Gastrocnemius medialis (tissue), 4 donors: ENCODE measurements around the gene DEFB131B. TPM values are rescaled to one million over a fixed set of nuclear protein-coding genes. Genes with fewer than 3 reads are reported as not detected.
A peak's percentile ranks its signal among the peaks of the same experiment; 100 is the strongest.

Experiments
- ATAC-seq, 2 donors: fragments of 150-250 bp; one replicate each; pipeline ENCODE4 v1.9.1; 2016
- DNase-seq, 2 donors: peaks; one replicate each; pipeline ENCODE4 v3.0.0-alpha.2; 2019
- H3K27ac ChIP-seq, 4 donors: fragments of 200-600 bp; sonication (generic); 1 replicate in 1 of 4; 2 replicates in 3 of 4; pipeline ENCODE4 v1.5.1; 2016 to 2018; ENCODE audit warnings: mild to moderate bottlenecking in 2 of 4, moderate library complexity in 1 of 4
- H3K27me3 ChIP-seq, 3 donors: fragments of 200-600 bp; sonication (generic) in 2 of 3; 1 replicate in 1 of 3; 2 replicates in 2 of 3; pipeline versions ENCODE4 v1.5.1 to v1.6.0; 2016 to 2019; ENCODE audit warnings: mild to moderate bottlenecking in 1 of 3, moderate library complexity in 1 of 3
- H3K36me3 ChIP-seq, 2 donors: fragments of 200-600 bp; sonication (generic) in 1 of 2; one replicate each; pipeline ENCODE4 v1.5.1; 2017 to 2018
- H3K4me1 ChIP-seq, 2 donors: fragments of 200-600 bp; sonication (generic) in 1 of 2; one replicate each; pipeline ENCODE4 v1.5.1; 2016 to 2017; ENCODE audit warnings: mild to moderate bottlenecking in 2 of 2
- H3K4me3 ChIP-seq, 4 donors: fragments of 200-600 bp; sonication (generic) in 3 of 4; 1 replicate in 1 of 4; 2 replicates in 3 of 4; pipeline ENCODE4 v1.5.1; 2016 to 2019; ENCODE audit warnings: mild to moderate bottlenecking in 2 of 4
- H3K9me3 ChIP-seq, 3 donors: fragments of 200-600 bp; sonication (generic) in 2 of 3; 1 replicate in 1 of 3; 2 replicates in 2 of 3; pipeline ENCODE4 v1.5.1; 2016 to 2019
- POLR2A ChIP-seq, 2 donors: fragments of 450-650 bp; IDR thresholded peaks; one replicate each; pipeline ENCODE4 v1.6.1; 2017; ENCODE audit warnings: antibody characterized with exemption in 2 of 2, mild to moderate bottlenecking in 2 of 2, moderate library complexity in 2 of 2
- in situ Hi-C, 4 donors: fragments of 200-750 bp; cut with MboI; loops; one replicate each; pipeline versions ENCODE4 v1.15.0 to v1.8.0; 2017; ENCODE audit warnings: low sequenced_read_pairs in 4 of 4
- intact Hi-C: fragments of 100-400 bp; cut with DNase I; formaldehyde crosslinking; loops from one replicate; pipeline ENCODE4 v1.15.1; 2023; ENCODE audit warnings: low total_unique reads
- total RNA-seq, 4 donors: library from RNA; depleted of rRNA; stranded (reverse); fragments of >200 nt; gene quantifications; one replicate each; pipeline versions ENCODE4 v1.1.0 to v1.2.3, GENCODE V29; 2016
- TF ChIP-seq, protein P1 (sequence below), 5 experiments: fragments of 450-650 bp in 3 of 5; fragments of 200-600 bp in 2 of 5; sonication (generic) in 2 of 5; IDR thresholded peaks in 4 of 5; conservative IDR thresholded peaks in 1 of 5; 1 replicate in 4 of 5; 2 replicates in 1 of 5; pipeline ENCODE4 v1.5.1; 2016 to 2019; ENCODE audit warnings: antibody characterized with exemption in 5 of 5, mild to moderate bottlenecking in 3 of 5, moderate library complexity in 3 of 5

The DEFB131B gene
- total RNA-seq, 4 donors from 2014 or later = not detected

DNA sequence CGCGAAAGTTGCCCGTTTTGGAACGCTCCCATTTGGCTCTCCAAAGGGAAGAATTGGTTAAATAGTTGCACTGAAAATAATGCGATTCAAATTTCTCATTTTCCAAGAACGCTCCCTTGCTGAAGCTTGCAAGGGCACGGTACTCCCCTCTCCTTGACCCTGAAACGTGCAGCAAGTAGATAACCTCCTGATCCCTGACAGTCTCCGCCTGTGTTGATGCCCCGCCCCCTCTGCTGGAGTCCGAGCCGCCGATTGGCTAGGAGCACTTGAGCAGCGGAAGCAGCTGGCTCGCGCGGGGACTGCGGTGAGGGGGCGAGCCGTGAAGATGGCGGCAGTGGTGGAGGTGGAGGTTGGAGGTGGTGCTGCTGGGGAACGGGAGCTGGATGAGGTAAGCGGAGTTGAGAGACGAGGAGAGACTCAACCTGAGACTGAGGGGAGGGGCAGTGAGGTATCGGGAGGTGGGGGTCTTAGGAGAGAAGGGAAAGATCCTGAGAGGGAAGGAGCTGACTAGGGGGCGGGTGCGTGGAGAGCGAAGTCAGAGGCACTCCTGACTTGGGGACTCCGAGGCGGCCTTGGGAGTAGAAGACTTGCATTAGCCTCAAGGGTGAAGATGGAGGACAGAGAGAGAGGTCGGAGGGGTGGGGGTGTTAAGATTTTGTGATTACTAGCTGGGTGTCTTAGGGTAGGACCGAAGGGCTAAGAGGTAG, 50.6 kb downstream of the DEFB131B start, which contains the start of gene RNF121:
Gene RNF121, plus strand, starts transcription at position 310 of the 707 bp plus-strand sequence. Its CDS starts 16 bp downstream, at position 326.
- intact Hi-C loops = loop anchor here (1.0 to 2.0 kb wide), 4 partner anchors 151 to 294 kb away; partner anchors contain the start of genes ANAPC15, LAMTOR1, LRRC51 and NUMA1

DNA sequence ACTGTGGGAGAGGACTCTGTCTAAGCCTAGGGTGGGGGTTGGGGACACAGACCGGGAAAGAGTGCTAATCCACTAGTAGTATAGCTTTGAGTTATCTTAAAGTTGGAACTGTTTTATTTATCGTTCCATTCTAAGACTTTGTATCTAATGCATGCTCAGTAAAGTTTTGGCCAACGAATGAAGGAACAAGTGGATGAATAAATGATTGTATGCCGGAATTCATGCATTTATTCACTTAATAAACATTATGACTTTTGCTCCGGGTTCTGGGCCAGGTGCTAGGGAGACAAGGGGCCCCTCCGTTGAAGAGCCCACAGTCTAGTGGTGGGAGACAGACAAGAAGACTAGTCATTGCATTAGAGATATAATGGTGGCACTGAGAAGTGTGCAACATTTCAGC, 51.2 kb downstream of the DEFB131B start:
- peaks cover 51 to 53% of the 10 kb centered on the region in 2 donors for H3K4me1 ChIP-seq
- ATAC-seq (no peak), DNase-seq (no peak)
- in situ Hi-C loops (no loop called here), intact Hi-C loops (loop anchor here (2.0 kb wide), 2 partner anchors 173 to 183 kb away; partner anchors contain the start of genes ANAPC15 and LAMTOR1)
- no peaks in the 10 kb centered on the region for H3K36me3 ChIP-seq
- H3K27me3 ChIP-seq = no peaks in the 10 kb centered on the region
- H3K9me3 ChIP-seq = no peaks in the 10 kb centered on the region
- peak overlapping the region; percentile 82 to 98 (median 90) for H3K4me3 ChIP-seq
- H3K27ac ChIP-seq = peak overlapping the region; percentile 84 to 93 (median 90)
- TF ChIP-seq, protein P1, sequence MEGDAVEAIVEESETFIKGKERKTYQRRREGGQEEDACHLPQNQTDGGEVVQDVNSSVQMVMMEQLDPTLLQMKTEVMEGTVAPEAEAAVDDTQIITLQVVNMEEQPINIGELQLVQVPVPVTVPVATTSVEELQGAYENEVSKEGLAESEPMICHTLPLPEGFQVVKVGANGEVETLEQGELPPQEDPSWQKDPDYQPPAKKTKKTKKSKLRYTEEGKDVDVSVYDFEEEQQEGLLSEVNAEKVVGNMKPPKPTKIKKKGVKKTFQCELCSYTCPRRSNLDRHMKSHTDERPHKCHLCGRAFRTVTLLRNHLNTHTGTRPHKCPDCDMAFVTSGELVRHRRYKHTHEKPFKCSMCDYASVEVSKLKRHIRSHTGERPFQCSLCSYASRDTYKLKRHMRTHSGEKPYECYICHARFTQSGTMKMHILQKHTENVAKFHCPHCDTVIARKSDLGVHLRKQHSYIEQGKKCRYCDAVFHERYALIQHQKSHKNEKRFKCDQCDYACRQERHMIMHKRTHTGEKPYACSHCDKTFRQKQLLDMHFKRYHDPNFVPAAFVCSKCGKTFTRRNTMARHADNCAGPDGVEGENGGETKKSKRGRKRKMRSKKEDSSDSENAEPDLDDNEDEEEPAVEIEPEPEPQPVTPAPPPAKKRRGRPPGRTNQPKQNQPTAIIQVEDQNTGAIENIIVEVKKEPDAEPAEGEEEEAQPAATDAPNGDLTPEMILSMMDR (IDR thresholded peaks at IDR 0.05 in 4 of 5, conservative IDR thresholded peaks at IDR 0.05 in 1 of 5) = no peak
- TF ChIP-seq POLR2A (IDR thresholded peaks at IDR 0.05) = no peak

More for the DNA sequence above, 50.6 kb downstream of the DEFB131B start, which contains the start of gene RNF121:
- H3K27me3 ChIP-seq = no peaks in the 10 kb centered on the region
- H3K4me3 ChIP-seq = peak within 1 kb of the TSS; percentile 82 to 98 (median 90)
- peaks cover 47 to 50% of the 10 kb centered on the region in 2 donors for H3K4me1 ChIP-seq
- no peaks in the 10 kb centered on the region for H3K36me3 ChIP-seq
- in situ Hi-C loops = no loop called here
- no peaks in the 10 kb centered on the region for H3K9me3 ChIP-seq
- TF ChIP-seq, protein P1 (IDR thresholded peaks at IDR 0.05 in 4 of 5, conservative IDR thresholded peaks at IDR 0.05 in 1 of 5) = no peak
- peak; percentile 65 to 79 for TF ChIP-seq POLR2A (IDR thresholded peaks at IDR 0.05)
- peak within 1 kb of the TSS; percentile 84 to 93 (median 90) for H3K27ac ChIP-seq
- peak; percentile 97 for DNase-seq
- peak; percentile 97 for ATAC-seq

DNA sequence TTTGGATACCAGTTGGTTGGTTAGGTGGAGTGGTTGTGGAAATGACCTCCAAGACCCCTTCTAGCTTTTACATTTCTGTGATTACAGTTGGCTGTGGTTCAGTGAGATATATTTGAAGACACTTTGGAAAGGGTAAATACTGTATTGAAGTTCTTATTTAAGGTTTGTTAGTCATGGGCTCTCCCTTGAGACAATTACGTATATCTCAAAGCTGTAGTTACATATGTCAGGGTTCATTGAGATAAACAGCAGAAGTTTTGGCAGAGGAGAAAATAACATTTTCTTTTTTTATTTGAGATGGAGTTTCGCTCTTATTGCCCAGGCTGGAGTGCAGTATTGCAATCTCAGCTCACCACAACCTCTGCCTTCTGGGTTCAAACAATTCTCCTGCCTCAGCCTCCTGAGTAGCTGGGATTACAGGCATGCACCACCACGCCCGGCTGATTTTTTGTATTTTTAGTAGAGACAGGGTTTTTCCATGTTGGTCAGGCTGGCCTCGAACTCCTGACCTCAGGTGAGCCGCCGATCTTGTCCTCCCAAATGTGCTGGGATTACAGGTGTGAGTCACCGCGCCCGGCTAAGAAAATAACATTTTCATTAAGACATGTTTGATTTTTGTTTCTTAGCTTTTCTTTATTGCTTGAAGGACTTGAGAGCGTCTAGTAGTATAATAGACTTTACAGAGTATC, 52.4 kb downstream of the DEFB131B start:
- H3K4me1 ChIP-seq = peaks cover 51 to 53% of the 10 kb centered on the region in 2 donors
- no peaks in the 10 kb centered on the region for H3K9me3 ChIP-seq
- peak overlapping the region in 1 of 4 donors; percentile 82 for H3K4me3 ChIP-seq
- no peaks in the 10 kb centered on the region for H3K36me3 ChIP-seq
- DNase-seq (no peak), ATAC-seq (no peak)
- H3K27me3 ChIP-seq = no peaks in the 10 kb centered on the region
- TF ChIP-seq, protein P1 (IDR thresholded peaks at IDR 0.05 in 4 of 5, conservative IDR thresholded peaks at IDR 0.05 in 1 of 5) = no peak
- TF ChIP-seq POLR2A (IDR thresholded peaks at IDR 0.05) = no peak
- in situ Hi-C loops = no loop called here
- peak overlapping the region; percentile 15 to 93 (median 49) for H3K27ac ChIP-seq
- intact Hi-C loops = no loop called here

DNA sequence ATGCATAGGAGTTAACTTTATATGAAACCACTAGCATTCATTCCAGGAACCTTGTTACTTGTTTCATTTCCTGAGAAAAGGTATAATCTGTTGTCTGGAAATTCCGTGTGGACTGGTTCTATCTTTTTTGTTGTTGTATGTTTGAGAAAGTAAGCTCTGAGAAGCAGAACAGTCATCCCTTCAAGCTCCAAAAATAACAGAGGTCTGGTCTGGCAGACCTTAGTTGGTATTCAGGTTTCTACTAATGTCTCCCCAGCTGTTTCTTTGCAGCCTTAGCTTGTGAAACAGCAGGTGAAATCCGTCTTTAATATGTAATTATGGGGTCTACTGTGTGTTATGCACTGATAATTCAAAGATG, 53.0 kb downstream of the DEFB131B start:
- TF ChIP-seq, protein P1 (IDR thresholded peaks at IDR 0.05 in 4 of 5, conservative IDR thresholded peaks at IDR 0.05 in 1 of 5) = no peak
- no peak for TF ChIP-seq POLR2A (IDR thresholded peaks at IDR 0.05)
- in situ Hi-C loops = no loop called here
- H3K9me3 ChIP-seq = no peaks in the 10 kb centered on the region
- peaks cover 51 to 53% of the 10 kb centered on the region in 2 donors for H3K4me1 ChIP-seq
- ATAC-seq = no peak
- no peaks in the 10 kb centered on the region for H3K27me3 ChIP-seq
- H3K36me3 ChIP-seq = no peaks in the 10 kb centered on the region
- peak overlapping the region; percentile 15 to 93 (median 49) for H3K27ac ChIP-seq
- H3K4me3 ChIP-seq = no peak overlapping the region
- intact Hi-C loops = no loop called here
- DNase-seq = no peak
